C4-2B (cell line): Measurements from ENCODE around the gene CD47.

Source experiments
- H3K27ac ChIP-seq: fragments of 450-650 bp; 2 replicates; pipeline ENCODE4 v1.5.1; 2017
- ZFX ChIP-seq: fragments of 450-650 bp; IDR thresholded peaks from 2 replicates; pipeline ENCODE4 v1.6.1; 2017
- TF ChIP-seq, protein P1 (sequence below): fragments of 450-650 bp; conservative IDR thresholded peaks from 2 replicates; pipeline ENCODE4 v1.5.1; 2017; ENCODE audit warnings: mild to moderate bottlenecking

CD47 gene

DNA sequence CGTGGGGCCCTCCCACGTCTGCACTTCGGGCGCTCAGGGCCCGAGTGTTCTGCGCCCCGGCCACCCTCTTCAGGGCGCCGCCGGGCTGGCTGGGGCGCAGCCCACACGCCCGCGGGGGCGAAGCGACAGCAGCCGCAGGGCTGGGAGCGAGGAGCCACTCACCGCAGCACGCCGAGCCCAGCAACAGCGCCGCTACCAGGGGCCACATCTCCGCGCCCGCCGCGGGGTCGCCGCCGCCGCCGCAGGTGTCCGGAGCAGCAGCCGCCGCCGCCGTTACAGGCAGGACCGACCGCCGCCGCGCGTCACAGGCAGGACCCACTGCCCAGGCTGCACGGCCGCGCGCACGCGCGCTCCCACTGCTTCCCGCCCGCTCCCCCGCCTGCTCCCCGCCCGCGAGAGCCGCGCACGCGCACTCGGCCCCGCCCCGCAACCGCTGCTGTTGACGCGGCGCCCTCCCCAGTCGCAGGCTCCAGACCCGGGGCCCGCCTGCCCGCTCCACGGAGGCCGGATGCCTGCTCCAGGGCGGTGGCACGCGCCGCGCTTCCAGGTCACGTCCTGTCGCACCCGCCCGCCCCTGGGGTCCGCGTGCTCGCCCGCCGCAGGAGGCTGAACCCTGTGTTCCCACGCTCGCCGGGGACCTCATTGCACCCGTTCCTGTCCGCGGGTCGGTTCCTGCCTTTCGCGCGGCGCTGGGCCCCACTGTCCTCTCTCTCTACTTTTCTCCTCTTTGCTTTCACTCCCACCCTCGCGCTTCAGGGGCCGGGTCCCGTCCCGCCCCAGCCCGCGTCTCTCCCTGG lies at the start of gene CD47:
Gene CD47 (minus strand): TSS at position 331 of the 797 bp plus-strand sequence. CDS start 123 bp downstream, at position 208.
- peak; percentile 50; the same call in 1 of the 2 replicates for TF ChIP-seq ZFX
- TF ChIP-seq, protein P1, sequence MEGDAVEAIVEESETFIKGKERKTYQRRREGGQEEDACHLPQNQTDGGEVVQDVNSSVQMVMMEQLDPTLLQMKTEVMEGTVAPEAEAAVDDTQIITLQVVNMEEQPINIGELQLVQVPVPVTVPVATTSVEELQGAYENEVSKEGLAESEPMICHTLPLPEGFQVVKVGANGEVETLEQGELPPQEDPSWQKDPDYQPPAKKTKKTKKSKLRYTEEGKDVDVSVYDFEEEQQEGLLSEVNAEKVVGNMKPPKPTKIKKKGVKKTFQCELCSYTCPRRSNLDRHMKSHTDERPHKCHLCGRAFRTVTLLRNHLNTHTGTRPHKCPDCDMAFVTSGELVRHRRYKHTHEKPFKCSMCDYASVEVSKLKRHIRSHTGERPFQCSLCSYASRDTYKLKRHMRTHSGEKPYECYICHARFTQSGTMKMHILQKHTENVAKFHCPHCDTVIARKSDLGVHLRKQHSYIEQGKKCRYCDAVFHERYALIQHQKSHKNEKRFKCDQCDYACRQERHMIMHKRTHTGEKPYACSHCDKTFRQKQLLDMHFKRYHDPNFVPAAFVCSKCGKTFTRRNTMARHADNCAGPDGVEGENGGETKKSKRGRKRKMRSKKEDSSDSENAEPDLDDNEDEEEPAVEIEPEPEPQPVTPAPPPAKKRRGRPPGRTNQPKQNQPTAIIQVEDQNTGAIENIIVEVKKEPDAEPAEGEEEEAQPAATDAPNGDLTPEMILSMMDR = no peak
- H3K27ac ChIP-seq = peak within 1 kb of the TSS; percentile 76

DNA sequence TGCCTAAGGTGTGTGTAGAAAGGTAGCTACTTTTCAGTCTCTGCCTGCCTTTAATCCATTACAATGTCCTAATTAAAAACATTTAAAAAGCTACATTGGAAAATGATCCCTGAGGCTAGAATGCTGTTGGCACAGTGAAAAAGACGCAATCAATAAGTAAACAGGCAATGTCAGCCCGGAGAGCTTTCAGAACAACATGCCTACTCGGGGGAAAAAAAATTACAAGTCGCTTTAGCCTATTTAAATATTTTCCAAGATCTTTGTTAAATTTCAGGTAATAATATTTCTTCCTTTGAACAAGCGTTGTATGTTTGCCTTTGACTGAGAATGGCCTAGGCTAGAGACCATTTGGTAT lies 46.6 kb upstream of the CD47 start:
- H3K27ac ChIP-seq = no peak overlapping the region
- TF ChIP-seq ZFX = no peak
- TF ChIP-seq, protein P1 = no peak

- no peak overlapping the region for H3K27ac ChIP-seq
- TF ChIP-seq, protein P1 = no peak
- no peak for TF ChIP-seq ZFX
Measured at GRCh38 chr3:108136561-108137459, 46.0 kb upstream of the CD47 start.

GRCh38 chr3:108134555-108134880 lies 43.7 kb upstream of the CD47 start:
- no peak overlapping the region for H3K27ac ChIP-seq
- no peak for TF ChIP-seq ZFX

DNA sequence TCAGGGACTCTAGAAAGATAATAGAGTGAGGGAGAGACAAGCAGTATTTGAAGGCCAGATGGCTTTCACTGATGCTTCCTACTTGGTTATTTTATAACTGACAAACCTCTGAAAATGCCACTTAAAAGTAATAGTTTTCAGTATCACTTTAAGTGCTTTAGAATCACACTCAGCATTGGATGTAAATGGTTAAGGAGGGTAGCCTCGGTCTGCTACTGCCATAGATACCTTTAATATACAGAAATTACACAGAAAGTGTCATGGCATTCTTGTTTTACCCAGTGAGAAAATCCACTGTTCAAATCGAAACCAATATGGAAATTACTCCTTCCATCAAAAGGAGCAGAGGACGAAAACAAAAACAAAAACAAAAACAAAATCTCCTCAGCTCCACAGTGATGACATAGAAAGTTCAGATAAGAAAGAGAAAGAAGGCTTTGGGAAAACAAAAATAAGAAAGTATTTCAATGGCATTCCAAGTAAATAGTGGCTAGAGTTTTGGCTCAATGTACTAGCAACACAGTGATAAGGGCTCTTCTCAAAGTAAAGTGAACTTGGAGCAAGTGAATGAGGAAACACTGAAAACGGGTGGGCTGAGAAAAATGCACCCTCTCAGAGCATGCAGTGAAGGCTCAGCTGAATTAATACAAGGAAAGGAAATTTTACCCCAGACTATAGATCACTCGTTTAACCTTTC lies 43.2 kb upstream of the CD47 start:
- TF ChIP-seq, protein P1 = no peak
- no peak for TF ChIP-seq ZFX
- no peak overlapping the region for H3K27ac ChIP-seq

DNA sequence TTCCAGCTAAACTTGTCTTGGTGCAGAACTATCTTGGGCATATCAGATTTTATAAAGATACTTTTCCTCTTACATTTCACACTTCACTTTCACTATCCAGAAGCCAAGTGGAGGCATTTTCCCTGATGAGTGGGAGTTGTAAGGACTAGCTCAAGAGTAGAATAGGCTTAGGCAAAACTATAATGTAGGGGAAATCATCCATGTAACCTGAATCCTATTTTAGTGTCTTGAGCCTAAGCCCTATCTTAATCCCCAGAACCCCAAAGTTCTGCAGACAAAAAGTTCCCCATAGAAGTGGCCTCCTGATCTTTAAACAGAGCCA lies 42.2 kb upstream of the CD47 start:
- TF ChIP-seq, protein P1 = no peak
- TF ChIP-seq ZFX = no peak
- H3K27ac ChIP-seq = no peak overlapping the region

DNA sequence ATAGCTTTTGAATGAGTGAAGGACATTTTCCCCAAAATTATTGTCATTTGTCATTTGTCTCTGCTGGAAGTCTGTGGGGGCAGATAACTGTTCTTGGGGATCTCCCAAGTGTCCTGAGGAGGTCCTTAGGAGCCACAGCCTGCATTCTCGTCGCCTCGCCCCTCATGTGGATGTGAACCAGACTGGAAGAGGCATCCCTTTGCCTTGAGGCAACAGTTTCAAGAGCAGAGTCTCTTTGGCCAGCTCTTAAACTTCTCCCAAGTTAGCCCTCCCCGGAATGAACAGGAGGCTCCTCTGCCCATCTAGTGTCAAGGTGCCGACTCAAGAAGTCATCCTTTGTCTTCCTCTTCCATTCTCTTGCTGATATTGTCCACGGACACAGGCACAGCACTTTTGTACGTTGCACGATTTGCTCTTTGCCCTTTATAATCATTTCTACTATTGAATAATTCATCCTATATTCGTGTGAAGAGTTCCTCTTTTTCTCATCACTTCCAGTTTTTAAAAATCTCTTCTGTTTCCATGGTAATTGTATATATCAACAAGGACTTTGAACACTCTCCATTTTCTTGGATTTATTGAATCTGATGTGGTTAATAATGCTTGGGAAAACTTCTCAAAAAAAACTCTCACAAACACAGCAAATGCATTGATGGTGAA lies 40.8 kb upstream of the CD47 start:
- TF ChIP-seq ZFX = no peak
- TF ChIP-seq, protein P1 = no peak
- H3K27ac ChIP-seq = no peak overlapping the region
